Fibroblast of pulmonary artery (primary cell): ENCODE results near the gene TAF1C.
"Not testable (repeated sequence)": the region's sequence is repeated elsewhere in the genome, so short reads cannot be mapped to it uniquely, and the experiment has no call there.

Experiments
- DNase-seq: peaks from one replicate; pipeline ENCODE4 v3.0.0-alpha.2; 2010; ENCODE audit warnings: low read depth
- H3K4me3 ChIP-seq: replicated peaks from 2 replicates; pipeline ENCODE4 v1.5.1; 2011; ENCODE audit warnings: low read depth, mild to moderate bottlenecking, control low read depth, low read length, moderate library complexity
- CTCF ChIP-seq: IDR thresholded peaks from 2 replicates; pipeline ENCODE4 v1.5.1; 2011; ENCODE audit warnings: mild to moderate bottlenecking, control low read depth, low read length, inconsistent platforms; ENCODE audit errors: missing control alignments

The TAF1C gene

GRCh38 chr16:84223456-84223855 is 36.6 kb upstream of the TAF1C start:
- no peak for TF ChIP-seq CTCF
- DNase-seq: no peak
- H3K4me3 ChIP-seq: no peak overlapping the region

- DNase-seq: peak; percentile 68
- no peak overlapping the region for H3K4me3 ChIP-seq
- no peak for TF ChIP-seq CTCF
These were observed 34.0 kb upstream of the TAF1C start for GRCh38 chr16:84220851-84221250.

- no peak for TF ChIP-seq CTCF
- no peak for DNase-seq
- H3K4me3 ChIP-seq: no peak overlapping the region
These were observed 32.1 kb upstream of the TAF1C start for GRCh38 chr16:84218956-84219355.

GRCh38 chr16:84218176-84218823 is 31.4 kb upstream of the TAF1C start:
- DNase-seq: no peak
- no peak overlapping the region for H3K4me3 ChIP-seq
- no peak for TF ChIP-seq CTCF

GRCh38 chr16:84216144-84216543 is 29.3 kb upstream of the TAF1C start:
- H3K4me3 ChIP-seq, DNase-seq: not testable (repeated sequence)

GRCh38 chr16:84215531-84215930 is 28.7 kb upstream of the TAF1C start:
- H3K4me3 ChIP-seq: no peak overlapping the region
- no peak for TF ChIP-seq CTCF
- DNase-seq: no peak

- no peak overlapping the region for H3K4me3 ChIP-seq
- no peak for DNase-seq
- TF ChIP-seq CTCF: no peak
These were observed 27.7 kb upstream of the TAF1C start for GRCh38 chr16:84214451-84215066.
